ENCODE measurements around the gene VSTM5.

DNA sequence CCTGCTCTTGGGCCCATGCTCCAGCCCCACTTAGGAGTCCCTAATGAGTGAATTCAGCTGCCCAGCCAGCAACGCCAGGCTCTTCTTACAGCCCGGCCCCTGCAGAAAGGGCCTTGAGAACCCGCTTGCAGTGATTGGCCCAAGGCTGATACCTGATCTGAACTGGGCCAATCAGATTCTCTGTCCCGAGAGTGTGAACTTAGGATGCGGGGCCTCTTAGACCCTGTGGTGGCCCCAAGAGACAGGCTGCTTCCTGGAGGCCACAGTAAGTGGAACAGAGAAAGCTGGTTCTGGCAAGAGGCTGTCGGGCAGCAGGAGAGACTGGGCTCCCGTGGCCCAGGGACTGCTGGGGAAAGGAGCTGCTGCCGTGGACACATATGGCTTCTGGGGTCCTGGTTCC is 11.5 kb downstream of the VSTM5 start:
- TF ChIP-seq, protein P1, sequence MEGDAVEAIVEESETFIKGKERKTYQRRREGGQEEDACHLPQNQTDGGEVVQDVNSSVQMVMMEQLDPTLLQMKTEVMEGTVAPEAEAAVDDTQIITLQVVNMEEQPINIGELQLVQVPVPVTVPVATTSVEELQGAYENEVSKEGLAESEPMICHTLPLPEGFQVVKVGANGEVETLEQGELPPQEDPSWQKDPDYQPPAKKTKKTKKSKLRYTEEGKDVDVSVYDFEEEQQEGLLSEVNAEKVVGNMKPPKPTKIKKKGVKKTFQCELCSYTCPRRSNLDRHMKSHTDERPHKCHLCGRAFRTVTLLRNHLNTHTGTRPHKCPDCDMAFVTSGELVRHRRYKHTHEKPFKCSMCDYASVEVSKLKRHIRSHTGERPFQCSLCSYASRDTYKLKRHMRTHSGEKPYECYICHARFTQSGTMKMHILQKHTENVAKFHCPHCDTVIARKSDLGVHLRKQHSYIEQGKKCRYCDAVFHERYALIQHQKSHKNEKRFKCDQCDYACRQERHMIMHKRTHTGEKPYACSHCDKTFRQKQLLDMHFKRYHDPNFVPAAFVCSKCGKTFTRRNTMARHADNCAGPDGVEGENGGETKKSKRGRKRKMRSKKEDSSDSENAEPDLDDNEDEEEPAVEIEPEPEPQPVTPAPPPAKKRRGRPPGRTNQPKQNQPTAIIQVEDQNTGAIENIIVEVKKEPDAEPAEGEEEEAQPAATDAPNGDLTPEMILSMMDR (IDR thresholded peaks at IDR 0.05 in 8 of 11, conservative IDR thresholded peaks at IDR 0.05 in 3 of 11) = no peak
- no peak for TF ChIP-seq POLR2AphosphoS5 (IDR thresholded peaks at IDR 0.05)
- TF ChIP-seq POLR2A (IDR thresholded peaks at IDR 0.05) = no peak
